HG02981 (cell line): ENCODE results near the gene ICA1.
A peak's percentile ranks its signal among the peaks of the same experiment; 100 is the strongest.

Experiments used
- ATAC-seq: cut with Tn5 transposase; IDR thresholded peaks from one replicate; pipeline ENCODE4 v1.9.1; 2021; ENCODE audit warnings: mild to moderate bottlenecking, moderate library complexity; ENCODE audit not compliant: unreplicated experiment

ICA1 gene

GRCh38 chr7:8165150-8165549 lies 96.8 kb downstream of the ICA1 start:
- no peak for ATAC-seq

DNA sequence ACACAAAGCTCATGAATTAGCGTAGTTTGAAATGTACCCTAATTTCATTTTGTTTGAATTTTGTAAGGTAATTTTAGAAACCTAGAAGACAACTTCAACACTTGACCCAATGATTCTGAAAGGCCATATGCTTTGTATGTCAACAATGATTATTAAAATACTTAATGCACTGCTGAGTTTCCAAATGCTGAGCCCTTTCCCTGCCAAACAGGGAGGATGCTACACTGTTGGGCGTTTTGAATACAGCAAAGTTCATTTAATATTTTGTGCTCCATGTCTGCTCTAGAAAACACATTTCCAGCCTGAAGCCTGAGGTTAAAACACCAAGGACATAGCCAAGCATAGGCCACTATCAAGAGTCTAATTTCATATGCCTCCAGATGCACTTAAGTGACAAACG lies 99.8 kb downstream of the ICA1 start:
- no peak for ATAC-seq

GRCh38 chr7:8161364-8161828 lies 100.6 kb downstream of the ICA1 start:
- no peak for ATAC-seq

- no peak for ATAC-seq
These were observed 101.1 kb downstream of the ICA1 start for GRCh38 chr7:8160779-8161345.

DNA sequence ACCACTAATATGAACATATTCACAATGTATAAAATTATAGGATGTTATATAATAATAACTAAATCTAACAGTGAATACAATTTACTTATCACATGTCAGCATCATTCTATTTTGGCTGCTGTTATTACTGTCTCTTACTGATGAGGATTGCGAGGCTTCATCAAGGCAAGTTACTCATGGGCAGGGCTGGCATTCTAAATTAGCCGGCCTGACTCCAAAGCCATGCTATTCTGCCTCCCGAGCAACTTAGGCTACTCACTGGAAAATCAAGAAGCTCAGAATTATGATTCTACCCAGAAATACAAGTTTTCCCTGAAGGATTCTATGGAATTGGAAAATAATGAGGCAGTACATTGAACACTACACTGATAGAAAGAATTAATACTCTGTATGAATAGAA lies 101.7 kb downstream of the ICA1 start:
- ATAC-seq = no peak

DNA sequence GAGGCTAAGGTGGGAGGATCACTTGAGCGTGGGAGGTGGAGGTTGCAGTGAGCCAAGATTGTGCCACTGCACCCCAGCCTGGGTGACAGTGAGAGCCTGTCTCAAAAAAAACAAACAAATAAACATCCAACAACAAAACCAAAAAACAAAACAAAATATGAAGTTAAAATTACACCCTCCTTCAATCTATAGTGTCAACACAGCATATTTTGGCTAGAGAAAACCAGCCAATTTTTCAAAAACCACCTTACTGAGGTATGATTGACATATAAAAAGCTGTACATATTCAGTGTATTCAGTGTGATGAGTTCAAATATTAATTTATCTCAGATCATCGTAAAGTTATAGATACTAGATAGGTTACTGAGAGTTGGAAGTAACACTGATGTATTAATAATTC lies 102.4 kb downstream of the ICA1 start:
- no peak for ATAC-seq

DNA sequence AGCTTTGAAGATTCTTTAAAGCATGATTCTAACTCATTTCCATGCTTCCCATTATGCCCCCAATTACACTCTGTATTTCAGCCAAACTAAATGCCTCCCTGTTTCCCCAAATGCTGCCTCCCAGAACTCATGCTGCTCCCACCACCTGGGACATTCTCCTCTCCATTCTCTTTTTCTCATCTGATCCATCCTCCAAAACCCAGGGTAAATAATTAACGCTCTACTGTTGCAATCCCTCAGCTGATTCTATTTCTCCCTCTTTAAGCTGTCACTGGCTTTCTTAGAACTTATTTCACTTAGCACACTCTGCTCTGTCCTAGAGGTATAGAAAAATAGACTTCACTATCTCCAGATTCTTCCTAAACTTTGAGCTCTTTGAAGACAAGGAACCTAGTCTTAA lies 104.7 kb downstream of the ICA1 start:
- no peak for ATAC-seq

DNA sequence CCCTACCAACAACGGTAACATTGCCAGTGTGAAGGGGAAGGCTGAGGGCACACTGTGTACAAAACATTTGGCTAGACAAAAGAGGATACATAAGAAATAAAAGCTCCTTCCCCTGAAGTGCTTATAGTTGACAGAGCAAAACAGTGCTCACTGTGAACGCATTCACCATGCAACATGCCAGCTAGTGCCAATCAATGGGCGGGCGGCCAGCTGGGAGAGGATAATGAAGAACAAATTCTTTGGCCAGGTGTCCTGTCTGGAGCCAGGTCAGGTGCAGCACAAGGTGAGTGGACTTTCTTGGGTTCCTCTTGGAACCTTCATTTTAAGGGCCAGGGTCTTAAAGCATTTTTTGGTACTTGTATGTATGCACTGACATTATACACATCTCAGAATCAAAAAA lies 106.1 kb downstream of the ICA1 start:
- no peak for ATAC-seq

GRCh38 chr7:8154272-8154671 lies 107.7 kb downstream of the ICA1 start:
- ATAC-seq = no peak

DNA sequence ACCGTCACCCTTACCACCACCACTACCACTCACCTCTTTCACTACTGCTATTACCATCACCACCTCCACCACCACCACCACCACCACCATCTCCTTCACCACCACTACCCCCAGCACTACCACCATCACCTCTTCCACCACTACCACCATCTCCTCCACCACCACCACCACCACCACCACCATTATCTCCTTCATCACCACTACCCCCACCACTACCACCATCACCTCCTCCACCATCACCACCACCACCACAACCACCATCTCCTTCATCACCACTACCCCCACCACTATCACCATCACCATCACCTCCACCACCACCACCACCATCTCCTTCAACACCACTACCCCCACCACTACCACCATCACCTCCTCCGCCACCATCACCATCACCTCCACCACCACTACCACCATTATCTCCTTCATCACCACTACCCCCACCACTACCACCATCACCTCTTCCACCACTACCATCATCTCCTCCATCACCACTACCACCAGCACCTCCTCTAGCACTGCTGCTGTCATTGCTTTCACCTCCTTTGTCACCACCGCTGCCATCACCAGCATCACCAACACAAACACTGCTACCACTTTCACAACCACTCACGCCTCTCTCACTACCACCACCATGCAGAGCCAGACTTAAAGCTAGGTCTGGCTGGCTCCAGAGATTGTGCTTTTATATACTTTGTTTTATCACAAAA lies 109.3 kb downstream of the ICA1 start:
- no peak for ATAC-seq

GRCh38 chr7:8151161-8151725 lies 110.7 kb downstream of the ICA1 start:
- no peak for ATAC-seq

- peak; percentile 49 for ATAC-seq
These were observed 112.7 kb downstream of the ICA1 start for GRCh38 chr7:8149222-8149621.

DNA sequence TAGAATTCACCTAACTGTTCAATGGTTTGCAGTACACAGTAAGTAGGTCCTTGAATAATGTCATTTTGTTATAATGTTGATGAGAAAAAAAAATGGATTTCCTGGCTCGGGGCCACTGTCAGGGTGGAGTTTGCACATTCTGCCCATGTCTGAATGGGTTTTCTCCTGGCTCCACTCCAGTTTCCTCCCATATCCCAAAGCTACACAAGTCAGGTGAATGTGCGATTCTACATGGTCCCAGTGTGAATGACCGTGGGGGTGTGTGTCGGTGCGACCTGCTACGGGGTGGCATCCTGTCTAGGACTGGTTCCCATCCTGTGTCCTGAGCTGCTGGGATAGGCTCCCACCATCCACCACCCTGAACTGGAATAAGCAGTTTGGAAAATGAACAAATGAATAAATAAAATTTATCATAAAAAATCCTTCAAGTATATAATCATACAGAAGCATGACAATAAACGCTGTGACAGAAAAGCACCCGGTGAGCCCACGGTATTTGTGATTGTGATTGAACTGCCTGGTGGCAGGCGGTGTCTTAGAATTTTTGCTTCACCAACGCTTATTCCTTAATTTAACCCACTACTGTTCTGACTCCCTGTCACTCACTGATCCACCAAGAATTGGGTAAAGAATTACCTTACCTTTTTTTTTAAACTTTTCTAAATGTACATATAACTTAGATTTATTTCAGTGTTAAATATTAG lies 114.1 kb downstream of the ICA1 start:
- no peak for ATAC-seq

GRCh38 chr7:8146788-8147413 lies 115.1 kb downstream of the ICA1 start:
- no peak for ATAC-seq

- ATAC-seq = no peak
These were observed 115.7 kb downstream of the ICA1 start for GRCh38 chr7:8146106-8146787.

- ATAC-seq = no peak
These were observed 117.1 kb downstream of the ICA1 start for GRCh38 chr7:8144856-8145255.

- ATAC-seq = peak; percentile 54
These were observed 118.7 kb downstream of the ICA1 start for GRCh38 chr7:8143151-8143874.

GRCh38 chr7:8142477-8142876 lies 119.5 kb downstream of the ICA1 start:
- no peak for ATAC-seq

DNA sequence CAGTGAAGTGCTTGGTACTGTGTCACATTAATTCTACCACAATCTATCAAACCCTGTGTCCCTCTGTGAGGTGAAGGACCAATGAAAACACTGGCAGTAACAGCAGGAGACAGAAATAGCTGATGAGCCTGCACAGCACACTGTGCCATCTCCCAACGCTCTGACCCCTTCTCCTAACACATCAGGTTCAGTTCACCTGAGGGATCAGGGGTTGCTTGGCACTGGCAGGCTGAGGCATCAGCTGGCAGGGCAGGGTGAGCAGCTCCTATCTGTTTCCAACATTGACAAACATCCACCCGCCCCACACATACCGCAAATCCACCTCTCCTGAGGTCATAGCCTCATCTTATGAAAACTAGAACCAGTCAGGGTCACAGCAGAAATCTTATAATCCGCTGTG lies 120.9 kb downstream of the ICA1 start:
- no peak for ATAC-seq

GRCh38 chr7:8136051-8136730 lies 125.8 kb downstream of the ICA1 start:
- no peak for ATAC-seq
